HG03066 (cell line): ENCODE data around the gene VSTM1.

Experiments used
- ATAC-seq: cut with Tn5 transposase; IDR thresholded peaks from one replicate; pipeline ENCODE4 v1.9.1; 2021; ENCODE audit warnings: low read depth; ENCODE audit not compliant: unreplicated experiment

Gene VSTM1

DNA sequence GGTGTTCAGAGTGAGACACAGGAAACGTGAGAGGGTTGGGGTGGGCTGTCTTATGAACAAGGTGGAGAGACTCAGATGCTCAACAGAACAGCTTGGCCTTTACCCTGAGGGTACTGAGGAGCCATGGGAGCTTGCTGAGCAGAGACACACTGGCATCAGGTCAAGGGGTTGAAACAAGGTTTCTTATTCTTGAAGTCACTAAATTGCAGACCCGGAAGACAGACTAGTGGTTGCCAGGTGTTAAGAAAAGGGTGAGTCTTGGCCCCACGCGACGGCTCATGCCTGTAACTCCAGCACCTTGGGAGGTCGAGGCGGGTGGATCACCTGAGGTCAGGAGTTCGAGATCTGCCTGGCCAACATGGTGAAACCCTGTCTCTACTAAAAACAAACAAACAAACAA, 49.8 kb downstream of the VSTM1 start:
- no peak for ATAC-seq

DNA sequence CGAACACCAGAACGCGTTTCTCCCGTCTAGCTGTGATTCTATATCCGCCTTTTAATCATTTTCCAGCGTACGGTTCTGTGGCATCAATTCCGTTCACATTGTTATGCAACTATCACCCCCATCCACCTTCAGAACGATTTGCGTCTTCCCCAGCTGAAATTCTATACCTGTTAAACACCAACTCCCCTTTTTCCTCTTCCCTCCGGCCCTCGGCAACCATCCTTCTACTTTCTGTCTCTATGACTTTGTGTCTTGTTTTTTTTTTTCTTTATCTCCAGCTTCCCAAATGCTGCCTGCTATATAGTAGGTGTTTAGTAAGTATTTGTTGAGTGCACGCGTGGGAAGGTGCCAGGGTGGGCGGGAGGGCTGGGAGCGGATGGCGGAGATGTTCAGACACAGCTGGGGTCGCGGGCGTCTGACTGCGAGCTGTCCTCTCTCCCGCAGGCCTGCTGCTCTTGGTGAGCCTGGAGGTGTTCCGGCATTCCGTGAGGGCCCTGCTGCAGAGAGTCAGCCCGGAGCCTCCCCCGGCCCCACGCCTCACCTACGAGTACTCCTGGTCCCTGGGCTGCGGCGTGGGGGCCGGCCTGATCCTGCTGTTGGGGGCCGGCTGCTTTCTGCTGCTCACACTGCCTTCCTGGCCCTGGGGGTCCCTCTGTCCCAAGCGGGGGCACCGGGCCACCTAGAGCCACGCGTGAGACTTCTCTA, 52.0 kb downstream of the VSTM1 start:
- ATAC-seq: no peak

DNA sequence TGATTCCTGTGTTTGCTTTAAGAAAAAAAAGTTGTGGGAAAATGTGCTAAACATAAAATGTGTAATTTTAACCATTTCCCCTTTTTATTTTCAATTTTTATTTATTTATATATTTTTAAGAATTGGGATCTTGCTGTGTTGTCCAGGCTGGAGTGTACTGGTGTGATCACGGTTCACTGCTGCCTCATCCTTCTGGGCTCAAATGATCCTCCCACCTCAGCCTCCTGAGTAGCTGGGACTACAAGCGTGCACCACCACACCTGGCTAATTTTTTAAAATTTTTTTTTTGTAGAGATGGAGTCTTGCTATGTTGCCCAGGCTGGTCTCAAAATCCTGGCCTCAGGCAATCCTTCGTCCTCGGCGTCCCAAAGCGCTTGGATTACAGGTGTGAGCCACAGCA, 53.2 kb downstream of the VSTM1 start:
- ATAC-seq: no peak

DNA sequence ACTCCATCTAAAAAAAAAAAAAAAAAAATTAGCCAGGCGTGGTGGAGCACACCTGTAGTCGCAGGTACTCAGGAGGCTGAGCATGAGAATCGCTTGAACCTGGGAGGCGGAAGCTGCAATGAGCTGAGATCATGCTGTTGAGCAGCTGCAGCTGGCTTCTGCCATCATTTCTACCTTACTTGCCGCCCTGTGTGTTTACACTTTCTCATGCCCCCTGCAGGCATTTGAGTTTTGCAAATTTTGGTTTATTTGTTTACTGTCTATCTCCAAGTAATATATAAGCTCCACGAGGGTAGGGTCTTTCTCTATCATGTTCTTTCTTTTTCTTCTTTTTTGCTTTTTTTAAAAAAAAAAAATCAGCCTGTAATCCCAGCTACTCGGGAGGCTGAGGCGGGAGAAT, 54.3 kb downstream of the VSTM1 start:
- ATAC-seq: no peak

DNA sequence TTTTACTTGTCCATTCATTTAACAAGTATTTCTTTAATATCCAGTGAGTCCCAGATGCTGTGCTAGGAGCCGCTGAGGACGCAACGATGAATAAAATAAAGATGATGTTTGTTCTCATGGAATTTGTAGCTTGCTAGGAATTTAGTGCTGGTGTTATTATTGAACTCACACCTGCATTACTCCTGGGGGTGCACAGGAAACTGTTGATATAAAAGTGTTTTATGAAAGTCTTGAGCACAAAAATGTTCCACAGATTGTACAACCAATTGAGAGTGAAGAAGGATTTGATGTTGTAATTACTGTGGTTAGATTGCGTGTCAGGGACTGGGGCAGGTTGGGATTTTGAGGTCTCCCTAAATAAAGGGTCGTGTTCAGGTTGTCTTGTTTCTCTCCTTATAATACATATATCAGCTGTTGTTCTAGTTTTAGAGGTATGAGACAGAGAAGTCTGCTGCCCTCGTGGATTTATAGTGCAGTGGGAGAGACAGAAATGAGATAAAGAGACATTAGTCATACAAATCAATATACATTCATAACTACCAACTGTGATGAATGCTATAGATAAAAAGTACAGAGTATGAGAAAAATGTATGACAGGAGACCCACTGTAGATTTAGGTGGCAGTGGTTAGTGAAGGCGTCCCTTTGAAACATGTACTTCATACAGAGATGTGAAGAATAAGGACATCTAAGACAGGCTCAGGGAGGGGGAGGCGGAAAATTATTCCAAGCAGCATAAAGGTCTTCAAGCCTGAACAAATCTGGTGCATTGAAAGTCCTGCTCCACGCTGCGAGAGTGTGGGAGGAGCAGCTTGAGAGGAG, 61.0 kb downstream of the VSTM1 start:
- no peak for ATAC-seq

DNA sequence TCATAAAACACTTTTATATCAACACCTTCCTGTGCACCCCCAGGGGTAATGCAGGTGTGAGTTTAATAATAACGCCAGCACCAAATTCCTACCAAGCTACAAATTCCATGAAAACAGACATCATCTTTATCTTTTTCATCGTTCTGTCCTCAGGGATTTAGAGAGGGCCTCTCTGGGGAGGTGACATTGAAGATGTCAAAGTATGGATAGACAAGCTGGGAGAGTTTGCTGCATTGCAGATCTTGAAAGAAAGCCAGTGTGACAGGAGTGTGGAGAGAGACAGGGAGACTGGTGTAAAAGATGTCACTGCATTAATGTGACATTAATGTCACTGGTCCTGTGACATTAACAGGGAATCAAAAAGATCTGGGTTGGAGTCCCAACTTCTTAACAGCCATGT, 62.2 kb downstream of the VSTM1 start:
- ATAC-seq: no peak

DNA sequence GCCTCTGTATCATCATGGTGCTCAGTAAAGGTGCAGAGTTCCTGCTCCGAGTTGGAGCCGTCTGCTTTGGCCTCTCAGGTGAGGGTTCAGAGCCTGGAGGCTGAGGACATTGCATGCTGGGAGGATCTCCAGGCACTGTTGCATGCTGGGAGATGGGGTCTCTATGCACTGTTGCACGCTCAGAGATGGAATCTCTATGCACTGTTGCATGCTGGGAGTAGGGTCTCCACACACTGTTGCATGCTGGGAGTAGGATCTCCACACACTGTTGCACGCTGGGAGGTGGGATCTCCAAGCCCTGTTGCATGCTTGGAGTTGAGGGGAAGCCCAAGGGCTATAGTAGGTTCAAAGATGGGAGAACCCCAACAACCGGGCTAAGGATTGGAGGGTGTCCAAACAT, 64.0 kb downstream of the VSTM1 start:
- no peak for ATAC-seq

DNA sequence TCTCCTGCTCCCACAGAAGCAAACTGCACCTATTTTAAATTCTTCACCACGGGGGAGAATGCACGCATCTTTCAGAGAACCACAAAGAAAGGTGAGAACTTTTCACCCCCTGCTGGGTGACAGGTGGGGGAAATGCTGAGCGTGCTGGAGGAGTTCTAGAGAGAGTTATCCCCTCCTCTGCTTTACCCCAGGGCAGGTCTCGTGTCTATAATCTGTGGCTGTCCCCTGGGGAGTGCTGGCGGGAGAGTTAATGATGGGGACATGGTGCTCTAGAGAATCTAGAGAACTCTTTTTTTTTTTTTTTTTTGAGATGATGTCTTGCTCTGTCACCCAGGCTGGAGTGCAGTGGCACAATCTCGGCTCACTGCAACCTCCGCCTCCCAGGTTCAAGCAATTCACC, 65.5 kb downstream of the VSTM1 start:
- ATAC-seq: no peak

DNA sequence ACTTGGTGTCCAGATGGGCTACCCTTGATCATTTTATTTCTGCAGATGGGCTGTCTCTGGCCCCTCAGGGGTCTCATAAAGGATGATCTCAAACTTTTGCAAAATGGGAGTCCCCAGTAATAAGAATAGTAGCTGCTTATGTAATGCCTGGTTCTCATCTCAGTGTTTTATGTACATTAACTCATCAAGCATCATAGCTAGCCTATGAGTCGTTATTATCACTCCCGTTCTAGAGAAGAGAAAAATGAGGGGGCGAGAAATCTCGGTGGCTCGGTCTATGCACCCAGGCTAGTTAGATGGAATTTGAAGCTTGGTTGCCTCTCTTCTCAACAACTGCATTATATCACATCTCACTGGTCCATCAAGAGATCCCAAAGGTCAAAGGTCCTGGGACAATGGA, 68.9 kb downstream of the VSTM1 start:
- no peak for ATAC-seq

DNA sequence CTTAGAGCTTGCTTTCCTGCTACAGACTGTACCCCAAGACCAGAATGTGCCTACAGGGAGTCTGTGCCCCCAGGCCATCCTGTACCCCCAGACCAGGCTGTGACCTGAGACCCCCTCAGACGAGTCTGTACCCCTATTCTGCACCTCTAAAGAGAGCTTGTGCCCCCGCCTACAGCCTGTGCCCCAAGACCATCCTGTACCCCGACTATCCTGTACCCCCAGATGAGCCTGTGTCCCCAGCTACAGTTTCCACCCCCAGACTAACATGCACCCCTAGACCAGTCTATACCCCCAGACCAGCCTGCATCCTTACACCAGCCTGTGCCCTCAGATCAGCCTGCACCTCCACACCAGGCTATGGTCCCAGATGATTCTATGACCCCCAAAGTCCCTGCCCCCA, 70.2 kb downstream of the VSTM1 start:
- ATAC-seq: no peak

DNA sequence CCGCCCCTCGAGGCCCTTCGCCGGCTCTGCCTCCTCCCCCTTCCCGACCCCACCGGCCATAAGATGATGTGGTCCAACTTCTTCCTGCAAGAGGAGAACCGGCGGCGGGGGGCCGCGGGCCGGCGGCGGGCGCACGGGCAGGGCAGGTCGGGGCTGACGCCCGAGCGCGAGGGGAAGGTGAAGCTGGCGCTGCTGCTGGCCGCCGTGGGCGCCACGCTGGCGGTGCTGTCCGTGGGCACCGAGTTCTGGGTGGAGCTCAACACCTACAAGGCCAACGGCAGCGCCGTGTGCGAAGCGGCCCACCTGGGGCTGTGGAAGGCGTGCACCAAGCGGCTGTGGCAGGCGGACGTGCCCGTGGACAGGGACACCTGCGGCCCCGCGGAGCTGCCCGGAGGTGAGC, 70.9 kb downstream of the VSTM1 start:
- ATAC-seq: no peak

DNA sequence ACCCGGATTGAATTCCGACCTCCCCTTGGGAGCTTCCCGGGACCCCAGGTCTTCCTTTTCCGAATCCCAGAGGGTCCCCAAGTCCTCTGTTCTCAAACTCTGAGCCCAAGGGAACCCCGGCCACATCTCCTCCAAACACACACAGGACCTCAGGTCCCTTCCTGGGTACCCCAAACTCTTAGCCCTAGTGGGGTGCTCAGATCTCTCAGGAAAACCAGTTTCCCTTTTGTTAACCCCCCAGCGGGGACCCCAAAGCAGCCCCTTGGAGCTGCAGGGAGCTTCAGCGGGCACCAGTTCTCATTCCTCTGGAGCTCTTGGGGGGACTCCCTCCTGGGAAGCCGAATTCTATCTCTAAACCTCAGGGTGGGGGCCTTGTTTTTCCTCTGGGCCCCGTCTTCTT, 71.5 kb downstream of the VSTM1 start:
- no peak for ATAC-seq

DNA sequence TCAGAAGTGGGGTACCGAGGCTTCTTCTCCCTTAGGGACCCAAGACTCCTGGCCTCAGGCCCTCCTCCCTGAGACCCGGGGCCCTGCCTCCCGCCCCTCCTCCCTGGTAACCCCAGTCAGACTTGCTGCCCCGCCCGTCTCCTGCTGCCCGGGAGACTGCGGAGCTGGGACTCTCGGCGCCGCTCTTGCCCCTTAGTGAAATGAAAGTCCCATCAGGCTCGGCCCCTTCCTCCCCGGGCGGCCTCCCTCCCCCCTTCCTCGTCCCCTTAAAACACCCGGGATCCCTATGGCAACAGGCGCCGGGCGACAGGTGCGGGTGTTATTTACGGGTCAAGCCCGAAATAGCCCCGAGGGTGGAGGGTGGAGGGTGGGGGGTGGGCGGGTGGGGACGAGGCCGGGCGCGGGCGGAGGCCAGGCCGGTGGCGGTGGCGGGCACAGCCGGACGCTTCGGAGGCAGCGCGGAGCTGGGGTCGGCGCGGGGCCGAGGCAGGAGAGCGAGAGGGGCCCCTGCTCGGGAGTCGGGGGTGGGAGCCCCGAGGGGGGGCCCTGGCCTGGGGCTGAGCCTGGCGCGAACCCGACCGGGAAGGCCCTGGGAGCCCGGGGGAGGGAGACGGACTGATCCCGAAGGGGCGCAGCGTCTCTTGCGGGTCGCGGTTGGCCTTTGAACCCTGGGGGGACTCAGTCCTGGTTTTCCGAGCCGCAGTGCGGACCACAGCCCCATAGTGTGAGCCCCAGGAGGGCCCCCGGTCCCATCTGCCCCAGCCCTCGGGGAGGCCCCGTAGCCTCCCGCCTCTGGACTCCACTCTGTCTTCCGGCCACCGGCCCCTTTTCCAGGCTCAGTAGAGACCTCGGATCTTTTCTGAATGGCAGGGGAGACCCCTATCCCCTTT, 72.2 kb downstream of the VSTM1 start, which contains the start of gene CACNG6:
Gene CACNG6, plus strand, starts transcription at position 414 of the 890 bp plus-strand sequence. CDS start 1,241 bp downstream, outside the sequence.
- no peak for ATAC-seq
